ENCODE measurements around the gene LRRC46. TPM values are rescaled to one million over a fixed set of nuclear protein-coding genes. Genes with fewer than 3 reads are reported as not detected.
A peak's percentile ranks its signal among the peaks of the same experiment; 100 is the strongest.

The LRRC46 gene
- total and polyA plus RNA-seq, 2 of the 13 experiments (the other 11 are each of a cell fraction or from before 2014, with no cell fraction given), result 0.09 TPM

DNA sequence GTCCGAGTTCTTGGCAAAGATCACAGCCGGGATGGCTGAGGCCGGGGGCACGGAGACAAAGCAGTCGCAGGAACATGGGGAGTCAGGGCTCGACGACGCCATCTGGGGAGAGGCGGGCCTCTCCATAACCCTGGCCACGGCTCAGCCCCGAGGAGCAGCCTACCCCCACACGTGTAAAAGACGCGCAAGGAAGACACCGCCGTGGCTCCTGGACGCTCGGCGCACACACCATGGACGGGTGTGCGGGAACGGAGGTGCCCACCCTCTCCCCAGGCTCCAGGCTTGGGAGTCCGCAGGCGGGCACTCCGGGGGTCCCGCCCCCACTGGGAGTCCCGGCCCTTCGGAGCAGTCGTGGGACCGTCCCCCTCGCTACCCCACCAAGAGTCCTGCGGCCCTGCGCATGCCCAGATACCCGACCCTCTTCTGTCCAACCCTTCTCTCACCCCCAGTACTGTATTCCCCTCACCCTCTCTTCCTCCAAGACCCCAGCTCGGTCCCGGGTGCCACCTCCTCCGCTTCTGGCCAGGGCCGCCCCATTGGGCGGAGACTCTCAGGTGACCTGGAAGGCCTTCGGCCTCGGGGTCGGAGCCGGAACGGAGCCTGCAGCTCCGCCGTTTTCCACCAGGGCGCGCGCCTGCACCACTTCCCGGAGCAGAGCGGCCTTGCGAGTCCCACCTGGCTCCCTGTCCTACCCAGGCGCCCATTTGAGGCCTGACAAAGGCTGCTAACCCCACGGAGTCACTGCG, 9.4 kb downstream of the LRRC46 start, which contains the start of gene SCRN2 (continued):
- TF ChIP-seq ZNF318 (CRISPR knock-in tag; IDR thresholded peaks at IDR 0.05), result no peak
- TF ChIP-seq NR2F2 (IDR thresholded peaks at IDR 0.05; ENCODE audit: borderline replicate concordance, low read depth), result no peak
- no peak; the same call in none of the 2 replicates for TF ChIP-seq KLF12 (CRISPR knock-in tag; IDR thresholded peaks at IDR 0.05; ENCODE audit: borderline replicate concordance)
- TF ChIP-seq ATM (IDR thresholded peaks at IDR 0.05; ENCODE audit: borderline replicate concordance), result no peak
- TF ChIP-seq ZNF672 (CRISPR knock-in tag; IDR thresholded peaks at IDR 0.05), result no peak
- no peak for TF ChIP-seq MATR3 (CRISPR knock-in tag; IDR thresholded peaks at IDR 0.05)
- TF ChIP-seq, protein P1, sequence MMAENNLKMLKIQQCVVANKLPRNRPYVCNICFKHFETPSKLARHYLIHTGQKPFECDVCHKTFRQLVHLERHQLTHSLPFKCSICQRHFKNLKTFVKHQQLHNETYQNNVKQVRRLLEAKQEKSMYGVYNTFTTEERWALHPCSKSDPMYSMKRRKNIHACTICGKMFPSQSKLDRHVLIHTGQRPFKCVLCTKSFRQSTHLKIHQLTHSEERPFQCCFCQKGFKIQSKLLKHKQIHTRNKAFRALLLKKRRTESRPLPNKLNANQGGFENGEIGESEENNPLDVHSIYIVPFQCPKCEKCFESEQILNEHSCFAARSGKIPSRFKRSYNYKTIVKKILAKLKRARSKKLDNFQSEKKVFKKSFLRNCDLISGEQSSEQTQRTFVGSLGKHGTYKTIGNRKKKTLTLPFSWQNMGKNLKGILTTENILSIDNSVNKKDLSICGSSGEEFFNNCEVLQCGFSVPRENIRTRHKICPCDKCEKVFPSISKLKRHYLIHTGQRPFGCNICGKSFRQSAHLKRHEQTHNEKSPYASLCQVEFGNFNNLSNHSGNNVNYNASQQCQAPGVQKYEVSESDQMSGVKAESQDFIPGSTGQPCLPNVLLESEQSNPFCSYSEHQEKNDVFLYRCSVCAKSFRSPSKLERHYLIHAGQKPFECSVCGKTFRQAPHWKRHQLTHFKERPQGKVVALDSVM (CRISPR knock-in tag; IDR thresholded peaks at IDR 0.05), result no peak
- peak; percentile 63; the same call in 1 of the 2 replicates for TF ChIP-seq BORCS8-MEF2B (CRISPR knock-in tag; IDR thresholded peaks at IDR 0.05)
- TF ChIP-seq MLX (CRISPR knock-in tag; IDR thresholded peaks at IDR 0.05), result no peak; the same call in 1 of the 2 replicates
- no peak for TF ChIP-seq CCAR2 (optimal IDR thresholded peaks at IDR 0.05; ENCODE audit: low read depth, low read length)
- no peak for TF ChIP-seq RFX1 (IDR thresholded peaks at IDR 0.05)
- TF ChIP-seq NFKB2 (CRISPR knock-in tag; IDR thresholded peaks at IDR 0.05; ENCODE audit: borderline replicate concordance), result peak; percentile 67; the same call in 1 of the 2 replicates
- peak; percentile 15; the same call in 1 of the 2 replicates for TF ChIP-seq NAIF1 (CRISPR knock-in tag; IDR thresholded peaks at IDR 0.05; ENCODE audit: borderline replicate concordance)
- peak; percentile 50; the same call in 1 of the 2 replicates for TF ChIP-seq GABPA (IDR thresholded peaks at IDR 0.05; ENCODE audit: low read depth, low read length)
- peak; percentile 85 for TF ChIP-seq GABPA (CRISPR knock-in tag; IDR thresholded peaks at IDR 0.05; ENCODE audit: low read depth)

All from HepG2 (cell line).